HepG2 (cell line): ENCODE data around the gene CDH8. TPM values are rescaled to one million over a fixed set of nuclear protein-coding genes. Genes with fewer than 3 reads are reported as not detected.

Experiments
- ATAC-seq: fragments of 200-7000 bp; cut with Tn5 transposase; 3 replicates; pipeline ENCODE4 v1.9.1; 2020; ENCODE audit warnings: mild to moderate bottlenecking, moderate library complexity
- BruUV-seq: library from RNA; stranded (reverse); fragments of 400-500 nt; replicated peaks from 2 replicates; lab custom pipeline; 2021; lab: Mats Ljungman, UMichigan
- CTCF ChIA-PET: fragments of 300-600 bp; formaldehyde crosslinking; extraction: SDS; loops from one replicate; lab custom pipeline; 2021; ENCODE audit warnings: low total read pairs, inconsistent platforms, low intra/inter-chr PET ratio; lab: Yijun Ruan, JAX
- POLR2A ChIA-PET: fragments of 350-600 bp; sonication (Branson Sonifier 250); formaldehyde crosslinking; loops from one replicate; lab custom pipeline; 2020; ENCODE audit warnings: antibody characterized with exemption, inconsistent platforms; lab: Yijun Ruan, JAX
- DNase-seq: peaks from one replicate; pipeline ENCODE4 v3.0.0-alpha.2; 2015; ENCODE audit warnings: low spot score
- FAIRE-seq: peaks from 3 replicates; lab custom pipeline; 2011; peaks lifted over from hg19 to GRCh38; lab: Jason Lieb, UNC
- H2AFZ ChIP-seq: one replicate; pipeline ENCODE4 v1.6.1; 2011; ENCODE audit warnings: low read length, inconsistent platforms
- H3K27ac ChIP-seq: fragments of 300-600 bp; 3 replicates; pipeline ENCODE4 v1.8.0; 2011; ENCODE audit warnings: mixed run types, mild to moderate bottlenecking, mixed read lengths, low read length, inconsistent platforms; ENCODE audit not compliant: insufficient read depth; ENCODE audit errors: extremely low read length
- H3K27me3 ChIP-seq, 2 experiments: fragments of 200-600 bp in 1 of 2; 2 replicates in 1 of 2; 3 replicates in 1 of 2; pipeline versions ENCODE4 v1.6.0 to v1.8.0; 2011; ENCODE audit warnings: low read length in 2 of 2, mild to moderate bottlenecking in 2 of 2, moderate library complexity in 2 of 2, inconsistent platforms in 1 of 2; ENCODE audit not compliant: insufficient read depth in 2 of 2, control insufficient read depth in 1 of 2
- H3K36me3 ChIP-seq, 2 experiments: fragments of 200-600 bp in 1 of 2; replicated peaks in 1 of 2; 2 replicates in 1 of 2; 3 replicates in 1 of 2; pipeline versions ENCODE4 v1.5.1 to v1.8.0; 2011; ENCODE audit warnings: low read length in 2 of 2, inconsistent platforms in 1 of 2; ENCODE audit not compliant: insufficient read depth in 2 of 2, control insufficient read depth in 1 of 2
- H3K4me1 ChIP-seq: 2 replicates; pipeline ENCODE4 v1.5.1; 2012; ENCODE audit warnings: low read length, inconsistent platforms; ENCODE audit not compliant: insufficient read depth
- H3K4me2 ChIP-seq: 2 replicates; pipeline ENCODE4 v1.6.0; 2011; ENCODE audit warnings: low read depth, low read length, inconsistent platforms
- H3K4me3 ChIP-seq, 3 experiments: fragments of 200-600 bp in 1 of 3; sonication (generic), shearing (Covaris generic) in 1 of 3; replicated peaks in 1 of 3; 2 replicates each; pipeline ENCODE4 v1.5.1; 2011 to 2016; ENCODE audit warnings: low read length in 3 of 3, inconsistent platforms in 2 of 3, low read depth in 2 of 3, mild to moderate bottlenecking in 2 of 3, control low read depth in 1 of 3, mixed read lengths in 1 of 3; ENCODE audit not compliant: insufficient read depth in 1 of 3
- H3K79me2 ChIP-seq: one replicate; pipeline ENCODE4 v1.6.1; 2011; ENCODE audit warnings: low read length, inconsistent platforms; ENCODE audit not compliant: insufficient read depth
- H3K9ac ChIP-seq: 2 replicates; pipeline ENCODE4 v1.6.0; 2011; ENCODE audit warnings: mild to moderate bottlenecking, low read depth, low read length, inconsistent platforms; ENCODE audit not compliant: insufficient read depth
- H3K9me3 ChIP-seq: 2 replicates; pipeline ENCODE4 v1.5.1; 2012; ENCODE audit warnings: mild to moderate bottlenecking, low read length
- H4K20me1 ChIP-seq: 2 replicates; pipeline ENCODE4 v1.6.0; 2011; ENCODE audit warnings: inconsistent platforms, mild to moderate bottlenecking, low read length, moderate library complexity; ENCODE audit not compliant: insufficient read depth
- DPF2 ChIP-seq: sonication (generic); formaldehyde crosslinking; IDR thresholded peaks from 2 replicates; pipeline ENCODE4 v1.4.0; 2020; ENCODE audit warnings: mild to moderate bottlenecking, low read depth, missing genetic modification reagents, borderline replicate concordance
- GFI1 ChIP-seq: sonication (generic); formaldehyde crosslinking; IDR thresholded peaks from 2 replicates; pipeline ENCODE4 v1.5.0; 2020; ENCODE audit warnings: missing genetic modification reagents, mild to moderate bottlenecking, borderline replicate concordance
- HOXA5 ChIP-seq: sonication (generic); formaldehyde crosslinking; IDR thresholded peaks from 2 replicates; pipeline ENCODE4 v1.4.0; 2020; ENCODE audit warnings: missing genetic modification reagents
- MXI1 ChIP-seq: IDR thresholded peaks from 3 replicates; pipeline ENCODE4 v1.6.1; 2012; ENCODE audit warnings: low read depth, low read length, inconsistent platforms, borderline replicate concordance
- PHB2 ChIP-seq: fragments of 450-650 bp; IDR thresholded peaks from 2 replicates; pipeline ENCODE4 v1.6.1; 2018; ENCODE audit not compliant: partially characterized antibody
- ZBTB20 ChIP-seq: sonication (generic); formaldehyde crosslinking; IDR thresholded peaks from 2 replicates; pipeline ENCODE4 v1.8.1; 2023; ENCODE audit warnings: missing genetic modification reagents, low read depth, mild to moderate bottlenecking, borderline replicate concordance
- ZC3H4 ChIP-seq: sonication (generic); formaldehyde crosslinking; IDR thresholded peaks from 2 replicates; pipeline ENCODE4 v1.4.0; 2020; ENCODE audit warnings: missing genetic modification reagents, borderline replicate concordance
- ZNF317 ChIP-seq: sonication (generic); formaldehyde crosslinking; IDR thresholded peaks from 2 replicates; pipeline ENCODE4 v1.5.0; 2020; ENCODE audit warnings: mild to moderate bottlenecking, missing genetic modification reagents
- in situ Hi-C: cut with HindIII; loops from 2 replicates; pipeline ENCODE4 v1.10.0; 2017; ENCODE audit warnings: low pct_unique_long_range_greater_than_20kb; ENCODE audit not compliant: extremely low pct_ligation_motif_present
- intact Hi-C: fragments of 100-400 bp; cut with micrococcal nuclease; formaldehyde crosslinking; loops from one replicate; pipeline ENCODE4 v1.10.0; 2022; ENCODE audit not compliant: unreplicated experiment
- polyA plus RNA-seq, 8 experiments: library from polyadenylated mRNA; depleted of rRNA in 3 of 8; stranded (reverse) in 7 of 8; unstranded in 1 of 8; fragments of >200 nt; fragmentation: Illumina TruSeq in 4 of 8; extraction: Trizol in 4 of 8; gene quantifications; 2 replicates each; pipeline versions ENCODE4 v1.2.1 to v1.2.3, GENCODE V29; 2011 to 2016; ENCODE audit warnings: low read depth in 4 of 8, missing spikeins in 1 of 8, mixed read lengths in 1 of 8; ENCODE audit not compliant: insufficient read depth in 1 of 8
- total RNA-seq, 5 experiments: library from RNA; depleted of rRNA; stranded (reverse); fragments of >200 nt; fragmentation: Illumina TruSeq; extraction: Trizol; gene quantifications; 2 replicates each; pipeline ENCODE4 v1.2.3, GENCODE V29; 2016; ENCODE audit warnings: low read depth in 1 of 5
- TF ChIP-seq, protein P1 (sequence below): sonication (generic); formaldehyde crosslinking; IDR thresholded peaks from 2 replicates; pipeline ENCODE4 v1.8.1; 2023; ENCODE audit warnings: mild to moderate bottlenecking, missing genetic modification reagents, borderline replicate concordance
- TF ChIP-seq, protein P2 (sequence below): sonication (generic); formaldehyde crosslinking; conservative IDR thresholded peaks from 2 replicates; pipeline ENCODE4 v1.4.0; 2020; ENCODE audit warnings: missing genetic modification reagents
- TF ChIP-seq, protein P3 (sequence below): sonication (generic); formaldehyde crosslinking; IDR thresholded peaks from 2 replicates; pipeline ENCODE4 v1.5.0; 2020; ENCODE audit warnings: missing genetic modification reagents, mild to moderate bottlenecking, borderline replicate concordance
- TF ChIP-seq, protein P4 (sequence below): IDR thresholded peaks from 2 replicates; pipeline ENCODE4 v1.6.1; 2012; ENCODE audit warnings: low read length, improper control_type of control experiment
- TF ChIP-seq, protein P5 (sequence below): sonication (generic); formaldehyde crosslinking; conservative IDR thresholded peaks from 2 replicates; pipeline ENCODE4 v1.8.0; 2022; ENCODE audit warnings: low read depth, missing genetic modification reagents

The CDH8 gene
- total and polyA plus RNA-seq, 2 of the 13 experiments (the other 11 are each of a cell fraction or from before 2014, with no cell fraction given), result not detected

DNA sequence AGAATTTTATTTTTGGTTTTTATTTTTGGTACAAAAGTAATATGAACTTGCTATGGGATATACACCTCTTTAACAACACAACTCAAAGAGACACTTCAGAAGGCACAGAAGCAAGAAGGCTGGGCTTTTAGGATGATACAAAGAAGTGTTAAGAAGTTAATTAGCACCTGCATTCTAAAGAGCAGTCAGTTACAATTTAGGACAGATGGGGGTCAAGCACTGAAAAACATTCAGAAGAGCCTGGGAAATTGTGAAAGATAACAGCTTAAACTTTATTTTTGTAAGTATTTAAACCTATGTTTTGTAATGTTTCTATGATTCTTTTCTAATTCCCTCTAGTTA, 163.5 kb downstream of the CDH8 start:
- FAIRE-seq (no peak), DNase-seq (no peak), ATAC-seq (no peak)
- Histone ChIP-seq H3K4me2 (no peak overlapping the region), H3K9me3 (0 out of 2 replicates have a peak, but pooled peaks cover 8% of the 10 kb centered on the region), H2AFZ (no peak overlapping the region), H3K27ac (no peak overlapping the region), H3K4me1 (no peaks in the 10 kb centered on the region), H3K36me3 (no peaks in the 10 kb centered on the region), H3K9ac (no peak overlapping the region), H3K27me3 (no peaks in the 10 kb centered on the region), H3K79me2 (no peaks in the 10 kb centered on the region), H3K4me3 (no peak overlapping the region), H4K20me1 (no peaks in the 10 kb centered on the region)
- BruUV-seq, result no TSS peak
- CTCF ChIA-PET, result no interaction called here
- TF ChIP-seq, protein P1, sequence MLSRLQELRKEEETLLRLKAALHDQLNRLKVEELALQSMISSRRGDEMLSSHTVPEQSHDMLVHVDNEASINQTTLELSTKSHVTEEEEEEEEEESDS (CRISPR knock-in tag), result no peak
- TF ChIP-seq ZNF317 (no peak), ZC3H4 (CRISPR knock-in tag) (no peak), HOXA5 (CRISPR knock-in tag) (no peak), PHB2 (no peak), ZBTB20 (no peak), DPF2 (CRISPR knock-in tag) (no peak), GFI1 (CRISPR knock-in tag) (no peak), MXI1 (no peak)
- TF ChIP-seq, protein P2, sequence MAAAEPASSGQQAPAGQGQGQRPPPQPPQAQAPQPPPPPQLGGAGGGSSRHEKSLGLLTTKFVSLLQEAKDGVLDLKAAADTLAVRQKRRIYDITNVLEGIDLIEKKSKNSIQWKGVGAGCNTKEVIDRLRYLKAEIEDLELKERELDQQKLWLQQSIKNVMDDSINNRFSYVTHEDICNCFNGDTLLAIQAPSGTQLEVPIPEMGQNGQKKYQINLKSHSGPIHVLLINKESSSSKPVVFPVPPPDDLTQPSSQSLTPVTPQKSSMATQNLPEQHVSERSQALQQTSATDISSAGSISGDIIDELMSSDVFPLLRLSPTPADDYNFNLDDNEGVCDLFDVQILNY (CRISPR knock-in tag), result no peak
- TF ChIP-seq, protein P3, sequence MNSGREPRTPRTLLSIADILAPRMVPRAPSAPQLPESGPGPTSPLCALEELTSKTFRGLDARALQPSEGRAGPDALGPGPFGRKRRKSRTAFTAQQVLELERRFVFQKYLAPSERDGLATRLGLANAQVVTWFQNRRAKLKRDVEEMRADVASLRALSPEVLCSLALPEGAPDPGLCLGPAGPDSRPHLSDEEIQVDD (CRISPR knock-in tag), result no peak
- TF ChIP-seq, protein P4, sequence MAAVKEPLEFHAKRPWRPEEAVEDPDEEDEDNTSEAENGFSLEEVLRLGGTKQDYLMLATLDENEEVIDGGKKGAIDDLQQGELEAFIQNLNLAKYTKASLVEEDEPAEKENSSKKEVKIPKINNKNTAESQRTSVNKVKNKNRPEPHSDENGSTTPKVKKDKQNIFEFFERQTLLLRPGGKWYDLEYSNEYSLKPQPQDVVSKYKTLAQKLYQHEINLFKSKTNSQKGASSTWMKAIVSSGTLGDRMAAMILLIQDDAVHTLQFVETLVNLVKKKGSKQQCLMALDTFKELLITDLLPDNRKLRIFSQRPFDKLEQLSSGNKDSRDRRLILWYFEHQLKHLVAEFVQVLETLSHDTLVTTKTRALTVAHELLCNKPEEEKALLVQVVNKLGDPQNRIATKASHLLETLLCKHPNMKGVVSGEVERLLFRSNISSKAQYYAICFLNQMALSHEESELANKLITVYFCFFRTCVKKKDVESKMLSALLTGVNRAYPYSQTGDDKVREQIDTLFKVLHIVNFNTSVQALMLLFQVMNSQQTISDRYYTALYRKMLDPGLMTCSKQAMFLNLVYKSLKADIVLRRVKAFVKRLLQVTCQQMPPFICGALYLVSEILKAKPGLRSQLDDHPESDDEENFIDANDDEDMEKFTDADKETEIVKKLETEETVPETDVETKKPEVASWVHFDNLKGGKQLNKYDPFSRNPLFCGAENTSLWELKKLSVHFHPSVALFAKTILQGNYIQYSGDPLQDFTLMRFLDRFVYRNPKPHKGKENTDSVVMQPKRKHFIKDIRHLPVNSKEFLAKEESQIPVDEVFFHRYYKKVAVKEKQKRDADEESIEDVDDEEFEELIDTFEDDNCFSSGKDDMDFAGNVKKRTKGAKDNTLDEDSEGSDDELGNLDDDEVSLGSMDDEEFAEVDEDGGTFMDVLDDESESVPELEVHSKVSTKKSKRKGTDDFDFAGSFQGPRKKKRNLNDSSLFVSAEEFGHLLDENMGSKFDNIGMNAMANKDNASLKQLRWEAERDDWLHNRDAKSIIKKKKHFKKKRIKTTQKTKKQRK, result no peak
- TF ChIP-seq, protein P5, sequence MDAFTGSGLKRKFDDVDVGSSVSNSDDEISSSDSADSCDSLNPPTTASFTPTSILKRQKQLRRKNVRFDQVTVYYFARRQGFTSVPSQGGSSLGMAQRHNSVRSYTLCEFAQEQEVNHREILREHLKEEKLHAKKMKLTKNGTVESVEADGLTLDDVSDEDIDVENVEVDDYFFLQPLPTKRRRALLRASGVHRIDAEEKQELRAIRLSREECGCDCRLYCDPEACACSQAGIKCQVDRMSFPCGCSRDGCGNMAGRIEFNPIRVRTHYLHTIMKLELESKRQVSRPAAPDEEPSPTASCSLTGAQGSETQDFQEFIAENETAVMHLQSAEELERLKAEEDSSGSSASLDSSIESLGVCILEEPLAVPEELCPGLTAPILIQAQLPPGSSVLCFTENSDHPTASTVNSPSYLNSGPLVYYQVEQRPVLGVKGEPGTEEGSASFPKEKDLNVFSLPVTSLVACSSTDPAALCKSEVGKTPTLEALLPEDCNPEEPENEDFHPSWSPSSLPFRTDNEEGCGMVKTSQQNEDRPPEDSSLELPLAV (CRISPR knock-in tag), result no peak
- intact Hi-C loops (no loop called here), in situ Hi-C loops (no loop called here)
- POLR2A ChIA-PET, result no interaction called here
